Measurements from ENCODE around the gene RWDD3.

Gene RWDD3

GRCh38 chr1:95286479-95286878, 52.5 kb downstream of the RWDD3 start:
- no peak for DNase-seq

GRCh38 chr1:95287081-95287480, 53.1 kb downstream of the RWDD3 start:
- peak; percentile 11 for DNase-seq

GRCh38 chr1:95287825-95288224, 53.8 kb downstream of the RWDD3 start:
- no peak for DNase-seq
